Measurements from ENCODE around the gene CCNG2. TPM values are rescaled to one million over a fixed set of nuclear protein-coding genes. Genes with fewer than 3 reads are reported as not detected.

Gene CCNG2
- total and polyA plus RNA-seq, 2 of the 13 experiments (the other 11 are each of a cell fraction or from before 2014, with no cell fraction given), result 3.9 to 11.5 TPM

DNA sequence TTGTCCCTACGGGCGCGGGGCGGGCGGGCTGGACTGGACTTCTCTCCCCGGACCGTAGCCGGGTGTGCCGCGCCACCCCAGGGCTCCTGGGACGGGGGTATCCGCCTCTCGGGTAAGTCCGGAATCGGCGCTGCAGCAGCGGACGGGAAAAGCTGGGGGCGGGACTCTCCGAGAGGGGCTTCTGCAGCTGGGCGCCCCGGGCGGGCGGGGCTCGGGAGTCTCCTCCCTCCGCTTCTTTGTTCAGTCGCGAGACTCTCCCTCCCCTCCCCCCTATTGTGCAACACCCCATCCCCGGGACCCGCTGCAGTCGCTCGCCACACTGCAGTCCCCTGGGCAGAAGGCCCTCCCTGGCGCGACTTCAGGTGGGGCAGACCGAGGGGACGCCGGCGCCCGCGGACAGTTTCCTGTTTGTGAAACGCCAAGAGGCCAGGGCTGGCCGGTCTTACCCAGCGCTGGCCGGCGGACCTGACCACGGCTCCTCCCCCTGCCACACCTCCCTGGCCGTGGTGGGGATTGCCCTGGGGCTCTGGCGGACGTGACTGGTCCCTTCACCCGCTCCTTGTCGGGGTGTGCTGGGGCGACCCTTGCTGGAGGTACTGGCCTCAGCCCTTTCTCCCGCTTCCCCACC, 966 bp downstream of the CCNG2 start (continued):
- TF ChIP-seq MYC (CRISPR knock-in tag; IDR thresholded peaks at IDR 0.05; ENCODE audit: borderline replicate concordance) (peak; percentile 30; the same call in 1 of the 2 replicates), TOE1 (CRISPR knock-in tag; IDR thresholded peaks at IDR 0.05) (no peak), ZNF768 (CRISPR knock-in tag; IDR thresholded peaks at IDR 0.05) (no peak; the same call in 1 of the 2 replicates), ZNF567 (CRISPR knock-in tag; IDR thresholded peaks at IDR 0.05; ENCODE audit: borderline replicate concordance) (no peak), MIER3 (CRISPR knock-in tag; IDR thresholded peaks at IDR 0.05; ENCODE audit: borderline replicate concordance) (0 out of 2 replicates have a peak, but pooled peaks have one; percentile 34), FOXP4 (CRISPR knock-in tag; IDR thresholded peaks at IDR 0.05) (peak; percentile 63; the same call in 1 of the 2 replicates), ZNF350 (CRISPR knock-in tag; IDR thresholded peaks at IDR 0.05; ENCODE audit: borderline replicate concordance, low read depth) (peak; percentile 23; the same call in 1 of the 2 replicates), KLF15 (CRISPR knock-in tag; IDR thresholded peaks at IDR 0.05; ENCODE audit: borderline replicate concordance) (no peak; the same call in 1 of the 2 replicates), PRMT3 (CRISPR knock-in tag; IDR thresholded peaks at IDR 0.05; ENCODE audit: borderline replicate concordance, low read depth) (no peak), HNRNPK (IDR thresholded peaks at IDR 0.05; ENCODE audit: low read depth, low read length, poor library complexity, severe bottlenecking) (peak; percentile 91), GABPA (IDR thresholded peaks at IDR 0.05; ENCODE audit: low read depth, low read length) (no peak), GABPA (CRISPR knock-in tag; IDR thresholded peaks at IDR 0.05; ENCODE audit: low read depth) (peak; percentile 69), RBFOX2 (IDR thresholded peaks at IDR 0.05; ENCODE audit: low read depth, low read length) (peak; percentile 50), JUND (CRISPR knock-in tag; IDR thresholded peaks at IDR 0.05) (no peak), MAFF (IDR thresholded peaks at IDR 0.05; ENCODE audit: low read depth, low read length) (no peak), RNF2 (conservative IDR thresholded peaks at IDR 0.05; ENCODE audit: low read depth) (no peak), ZFY (CRISPR knock-in tag; IDR thresholded peaks at IDR 0.05) (peak; percentile 45; the same call in 1 of the 2 replicates), TBL1XR1 (IDR thresholded peaks at IDR 0.05; ENCODE audit: borderline replicate concordance, low read length, partially characterized antibody) (no peak), BRCA1 (CRISPR knock-in tag; IDR thresholded peaks at IDR 0.05) (0 out of 2 replicates have a peak, but pooled peaks have one; percentile 54), ZNF101 (CRISPR knock-in tag; IDR thresholded peaks at IDR 0.05; ENCODE audit: borderline replicate concordance, low read depth) (no peak), SP5 (CRISPR knock-in tag; IDR thresholded peaks at IDR 0.05; ENCODE audit: borderline replicate concordance, low read depth) (peak; percentile 86), PAWR (CRISPR knock-in tag; IDR thresholded peaks at IDR 0.05; ENCODE audit: borderline replicate concordance) (no peak), ZNF891 (CRISPR knock-in tag; IDR thresholded peaks at IDR 0.05) (peak; percentile 77), RCOR2 (CRISPR knock-in tag; IDR thresholded peaks at IDR 0.05) (no peak)
- TF ChIP-seq, protein P1, sequence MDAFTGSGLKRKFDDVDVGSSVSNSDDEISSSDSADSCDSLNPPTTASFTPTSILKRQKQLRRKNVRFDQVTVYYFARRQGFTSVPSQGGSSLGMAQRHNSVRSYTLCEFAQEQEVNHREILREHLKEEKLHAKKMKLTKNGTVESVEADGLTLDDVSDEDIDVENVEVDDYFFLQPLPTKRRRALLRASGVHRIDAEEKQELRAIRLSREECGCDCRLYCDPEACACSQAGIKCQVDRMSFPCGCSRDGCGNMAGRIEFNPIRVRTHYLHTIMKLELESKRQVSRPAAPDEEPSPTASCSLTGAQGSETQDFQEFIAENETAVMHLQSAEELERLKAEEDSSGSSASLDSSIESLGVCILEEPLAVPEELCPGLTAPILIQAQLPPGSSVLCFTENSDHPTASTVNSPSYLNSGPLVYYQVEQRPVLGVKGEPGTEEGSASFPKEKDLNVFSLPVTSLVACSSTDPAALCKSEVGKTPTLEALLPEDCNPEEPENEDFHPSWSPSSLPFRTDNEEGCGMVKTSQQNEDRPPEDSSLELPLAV (CRISPR knock-in tag; conservative IDR thresholded peaks at IDR 0.05; ENCODE audit: low read depth), result no peak
- TF ChIP-seq, protein P2, sequence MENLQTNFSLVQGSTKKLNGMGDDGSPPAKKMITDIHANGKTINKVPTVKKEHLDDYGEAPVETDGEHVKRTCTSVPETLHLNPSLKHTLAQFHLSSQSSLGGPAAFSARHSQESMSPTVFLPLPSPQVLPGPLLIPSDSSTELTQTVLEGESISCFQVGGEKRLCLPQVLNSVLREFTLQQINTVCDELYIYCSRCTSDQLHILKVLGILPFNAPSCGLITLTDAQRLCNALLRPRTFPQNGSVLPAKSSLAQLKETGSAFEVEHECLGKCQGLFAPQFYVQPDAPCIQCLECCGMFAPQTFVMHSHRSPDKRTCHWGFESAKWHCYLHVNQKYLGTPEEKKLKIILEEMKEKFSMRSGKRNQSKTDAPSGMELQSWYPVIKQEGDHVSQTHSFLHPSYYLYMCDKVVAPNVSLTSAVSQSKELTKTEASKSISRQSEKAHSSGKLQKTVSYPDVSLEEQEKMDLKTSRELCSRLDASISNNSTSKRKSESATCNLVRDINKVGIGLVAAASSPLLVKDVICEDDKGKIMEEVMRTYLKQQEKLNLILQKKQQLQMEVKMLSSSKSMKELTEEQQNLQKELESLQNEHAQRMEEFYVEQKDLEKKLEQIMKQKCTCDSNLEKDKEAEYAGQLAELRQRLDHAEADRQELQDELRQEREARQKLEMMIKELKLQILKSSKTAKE (CRISPR knock-in tag; IDR thresholded peaks at IDR 0.05; ENCODE audit: borderline replicate concordance), result no peak; the same call in 1 of the 2 replicates

Data from HepG2 (cell line).